ENCODE data around the gene TNC.

- TF ChIP-seq NFRKB (IDR thresholded peaks at IDR 0.05) (no peak), SP1 (IDR thresholded peaks at IDR 0.05) (no peak), ARNT (IDR thresholded peaks at IDR 0.05) (no peak), PKNOX1 (IDR thresholded peaks at IDR 0.05) (no peak), ELF4 (IDR thresholded peaks at IDR 0.05) (no peak), BHLHE40 (IDR thresholded peaks at IDR 0.05; ENCODE audit: borderline replicate concordance) (no peak), FOXM1 (IDR thresholded peaks at IDR 0.05; ENCODE audit: borderline replicate concordance) (no peak), FOXK2 (IDR thresholded peaks at IDR 0.05) (no peak), ZNF384 (IDR thresholded peaks at IDR 0.05) (no peak), SUZ12 (IDR thresholded peaks at IDR 0.05) (no peak), TARDBP (IDR thresholded peaks at IDR 0.05) (no peak), FOXA1 (IDR thresholded peaks at IDR 0.05) (no peak)
These were observed 103.5 kb downstream of the TNC start for GRCh38 chr9:115014438-115014837.

Measured in HEK293T (cell line).